Measurements from ENCODE around the gene PDSS2. TPM values are rescaled to one million over a fixed set of nuclear protein-coding genes. Genes with fewer than 3 reads are reported as not detected.
"Not testable (repeated sequence)": the region's sequence is repeated elsewhere in the genome, so short reads cannot be mapped to it uniquely, and the experiment has no call there.

Gene PDSS2
- polyA plus RNA-seq, 3 donors: 15.6 to 17.0 (median 16.4) TPM

DNA sequence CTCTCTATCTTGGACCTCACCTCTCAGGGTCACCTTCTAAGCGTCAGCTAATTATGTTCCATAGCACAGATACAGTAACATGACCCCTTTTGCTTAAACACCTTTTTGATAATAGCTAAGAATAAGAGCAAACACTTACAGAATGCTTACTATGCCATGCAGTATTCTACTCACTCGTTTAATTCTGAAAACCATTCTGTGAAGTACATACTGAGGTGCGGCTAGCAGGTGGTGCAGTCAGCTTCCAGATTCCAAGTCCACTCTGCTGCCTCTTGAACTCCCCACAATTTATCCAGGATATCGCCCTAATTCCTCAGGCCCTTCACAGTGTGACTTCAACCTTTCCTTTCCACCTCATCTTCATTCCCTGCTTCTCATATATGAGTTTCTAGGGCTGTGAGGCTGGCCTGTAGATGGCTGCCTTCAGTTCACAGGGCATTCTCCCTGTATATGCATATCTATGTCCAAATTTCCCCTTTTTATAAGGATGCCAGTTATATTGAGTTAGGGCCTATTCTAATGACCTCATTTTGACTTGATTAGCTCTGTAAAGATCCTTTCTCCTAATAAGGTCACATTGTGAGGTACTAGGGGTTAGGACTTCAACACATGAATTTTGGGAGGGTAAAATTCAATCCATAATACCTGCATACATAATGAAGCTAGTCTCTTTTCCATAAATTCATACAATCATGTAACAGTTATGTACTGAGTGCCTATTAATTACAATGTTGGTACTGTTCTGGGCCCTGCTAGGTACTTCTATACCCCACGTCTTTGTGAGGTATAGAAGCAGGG lies 130.1 kb downstream of the PDSS2 start:
- DNase-seq: no peak

DNA sequence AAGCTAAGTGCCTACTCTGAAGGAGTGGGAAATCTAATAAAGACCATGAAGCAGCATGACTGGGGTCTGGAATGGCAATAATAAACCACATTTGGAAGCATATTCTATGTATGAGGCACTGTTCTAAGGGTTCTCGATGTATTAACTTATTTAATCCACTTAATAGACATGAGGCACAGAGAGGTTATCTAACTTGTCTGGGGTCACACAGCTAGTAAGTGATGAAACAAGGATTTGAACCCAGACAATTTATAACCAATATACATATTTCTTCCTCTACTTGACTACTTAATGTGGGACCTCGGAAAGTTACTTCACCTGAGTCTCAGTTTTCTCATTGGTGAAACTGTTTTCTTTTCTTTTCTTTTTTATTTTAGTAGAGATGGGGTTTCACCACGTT lies 131.3 kb downstream of the PDSS2 start:
- no peak for DNase-seq

DNA sequence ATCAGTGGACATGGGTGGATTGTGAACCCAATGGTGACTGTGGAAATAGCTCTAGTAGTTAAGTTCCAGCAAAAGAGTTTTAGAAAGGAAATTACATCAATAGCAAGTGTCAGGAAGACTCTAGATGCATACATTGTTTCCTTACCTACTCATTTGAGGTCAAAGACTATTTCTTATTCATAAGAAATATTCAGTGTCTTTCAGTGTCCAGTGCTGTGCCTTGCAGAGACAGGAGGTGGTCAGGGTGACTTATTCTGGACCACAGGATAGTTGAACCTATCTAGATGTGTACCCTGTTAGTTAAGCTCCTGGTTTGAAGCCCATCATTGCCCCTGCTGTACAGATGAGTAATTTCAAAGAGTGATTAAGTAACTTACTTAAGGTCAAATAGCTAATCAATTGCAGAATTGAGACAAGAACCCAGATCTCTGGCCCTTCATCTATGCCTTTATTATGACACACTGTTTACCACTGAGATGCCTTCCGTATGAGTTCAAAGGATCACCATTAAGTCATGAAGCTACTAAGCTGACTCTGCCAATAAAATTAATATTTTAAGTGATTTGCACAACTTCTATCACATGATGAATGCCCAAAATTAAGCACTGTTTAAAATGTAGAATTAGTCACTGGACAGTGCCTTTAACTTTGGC lies 136.1 kb downstream of the PDSS2 start:
- DNase-seq: no peak

DNA sequence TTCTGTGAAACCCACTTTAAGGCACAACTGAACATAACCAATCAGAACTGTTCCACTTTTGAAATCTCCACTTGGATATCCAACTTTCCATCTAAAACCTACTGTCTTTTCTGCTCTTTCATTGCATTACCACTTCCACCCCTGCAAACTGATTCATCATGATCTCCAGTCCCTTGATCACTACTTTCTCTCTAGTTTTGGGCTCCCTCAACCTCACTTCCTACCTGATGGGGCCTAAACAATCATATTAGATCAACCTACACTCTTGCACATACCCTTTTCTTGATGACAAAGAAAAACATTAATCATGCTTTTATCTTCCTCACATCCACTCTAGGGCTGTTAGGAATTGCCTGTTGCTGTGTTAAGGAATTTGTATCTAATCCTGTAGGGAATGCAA lies 137.6 kb downstream of the PDSS2 start:
- DNase-seq: no peak

DNA sequence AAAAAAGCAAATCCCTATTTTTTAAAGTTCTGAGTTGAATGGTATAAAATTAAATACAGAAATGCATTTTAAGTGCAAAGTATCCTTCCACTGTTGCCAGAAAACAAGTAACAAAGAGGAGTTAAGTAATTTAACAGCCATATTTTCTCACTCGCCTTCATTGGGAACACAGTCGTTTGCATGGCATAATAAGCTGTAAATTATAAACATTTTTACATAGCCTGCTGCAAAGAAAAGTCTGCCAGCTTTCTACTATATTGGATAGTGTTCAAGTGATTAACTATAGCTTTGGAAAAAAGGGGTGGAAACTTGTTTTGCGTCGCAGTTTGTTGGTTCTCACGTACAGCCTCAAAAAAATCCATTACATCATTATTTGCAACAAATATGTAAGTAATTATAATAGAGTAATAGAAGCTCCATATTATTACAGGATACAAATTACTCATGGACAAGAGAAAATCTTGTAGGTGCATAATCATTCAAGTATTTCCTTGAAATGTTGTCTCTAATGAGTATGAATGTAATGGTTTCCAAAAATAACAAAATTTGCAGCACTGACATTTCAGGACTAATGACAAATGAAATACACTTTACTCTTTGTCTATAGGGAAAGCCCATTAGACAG lies 139.3 kb downstream of the PDSS2 start:
- no peak for DNase-seq

DNA sequence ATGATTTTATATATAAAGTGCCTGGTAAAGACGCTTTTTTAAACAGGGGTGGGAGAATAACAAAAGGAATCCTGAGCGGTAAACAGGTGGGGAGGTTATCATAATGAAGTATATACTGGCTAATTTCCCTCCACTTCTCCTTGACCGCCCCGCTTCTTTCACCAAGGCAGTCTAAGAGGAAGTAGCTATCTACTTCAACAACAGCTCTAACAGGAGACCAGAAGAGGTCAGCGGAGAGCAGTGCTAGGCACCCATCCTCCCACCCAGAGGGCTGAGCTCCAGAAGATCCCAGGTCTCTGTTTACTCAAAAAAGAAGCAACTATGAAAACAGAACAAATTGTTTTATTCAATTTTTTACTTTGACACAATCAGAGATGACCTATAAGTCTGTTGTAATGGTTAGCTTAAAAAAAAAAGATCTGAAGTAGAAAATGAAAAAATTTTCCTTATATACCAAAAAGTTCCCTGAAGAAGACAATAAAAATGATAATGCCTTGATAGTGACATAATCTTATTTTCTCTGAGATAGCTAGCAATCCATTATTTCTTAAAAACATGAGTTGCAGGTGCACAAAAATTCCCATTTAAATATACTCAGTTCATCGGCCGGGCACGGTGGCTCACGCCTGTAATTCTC lies 141.1 kb downstream of the PDSS2 start:
- DNase-seq: peak; percentile 58

DNA sequence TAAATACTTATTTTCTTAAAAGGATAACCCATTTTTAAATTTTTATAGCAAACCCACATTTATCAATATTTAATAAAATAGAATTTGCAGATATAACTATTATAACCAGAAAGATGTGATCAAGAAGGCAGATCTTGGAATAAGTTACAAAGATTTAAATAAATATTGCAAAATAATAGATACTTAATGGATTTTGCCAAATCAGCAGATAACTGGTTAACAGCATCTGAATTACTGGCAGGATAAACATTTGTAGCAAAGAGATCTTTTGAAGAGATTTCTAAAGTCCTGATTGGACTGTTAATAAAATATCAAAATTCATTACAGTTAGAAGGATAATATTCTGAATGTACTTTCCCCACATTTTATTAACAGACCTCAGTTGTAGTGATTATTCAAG lies 144.2 kb downstream of the PDSS2 start:
- DNase-seq: no peak

DNA sequence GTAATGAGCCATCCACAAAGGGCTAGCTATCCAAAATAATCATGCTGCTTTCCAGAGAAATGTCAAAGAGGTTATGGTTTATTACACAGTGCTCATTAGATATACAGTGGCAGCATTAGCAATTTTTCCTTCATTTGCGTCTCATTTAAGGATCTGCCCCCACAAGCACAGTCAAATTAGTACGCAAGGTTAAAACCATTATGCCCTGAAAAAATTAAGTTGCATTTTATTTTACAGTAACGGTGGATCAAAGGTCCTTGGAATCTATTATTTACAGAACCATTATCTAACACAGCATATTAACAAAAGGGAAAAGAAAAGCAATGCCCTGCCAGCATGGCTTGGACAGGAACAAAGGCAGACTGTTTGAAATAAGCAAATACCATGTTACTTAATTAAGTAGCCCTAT lies 144.8 kb downstream of the PDSS2 start:
- DNase-seq: no peak

DNA sequence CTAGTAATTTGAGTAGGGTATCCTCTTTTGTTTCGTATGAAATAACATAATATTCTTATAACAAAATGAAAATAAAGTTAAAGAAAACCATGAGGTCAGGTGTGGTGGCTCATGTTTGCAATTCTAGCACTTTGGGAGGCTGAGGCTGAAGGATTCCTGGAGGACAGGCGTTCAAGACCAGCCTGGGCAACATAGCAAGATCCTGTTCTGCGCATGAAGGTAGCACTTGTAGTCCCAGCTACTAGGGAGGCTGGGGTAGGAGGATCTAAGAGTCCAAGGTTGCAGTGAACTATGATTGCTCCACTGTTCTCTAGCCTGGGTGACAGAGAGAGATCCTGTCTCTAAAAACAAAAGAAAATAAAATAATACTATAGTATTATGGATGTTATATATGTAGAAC lies 145.6 kb downstream of the PDSS2 start:
- no peak for DNase-seq

DNA sequence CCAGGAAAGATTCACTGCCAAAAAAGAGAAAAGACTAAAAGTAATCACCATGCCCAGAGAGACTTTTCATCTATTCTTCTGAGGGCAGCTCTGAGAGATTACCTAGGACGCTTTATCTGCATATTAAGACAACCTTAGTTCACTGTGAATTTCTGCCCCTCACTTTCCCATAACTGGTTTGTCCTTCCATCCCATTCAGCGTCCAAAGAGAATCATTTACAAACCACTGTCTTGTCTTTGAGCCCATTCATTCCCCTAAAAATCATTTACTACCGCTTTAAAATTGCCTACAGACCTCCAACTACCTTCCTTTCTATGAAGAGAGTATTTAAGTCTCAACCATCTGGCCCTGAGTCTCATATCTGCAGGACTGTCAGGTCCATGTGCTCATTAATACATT lies 149.0 kb downstream of the PDSS2 start:
- DNase-seq: no peak

DNA sequence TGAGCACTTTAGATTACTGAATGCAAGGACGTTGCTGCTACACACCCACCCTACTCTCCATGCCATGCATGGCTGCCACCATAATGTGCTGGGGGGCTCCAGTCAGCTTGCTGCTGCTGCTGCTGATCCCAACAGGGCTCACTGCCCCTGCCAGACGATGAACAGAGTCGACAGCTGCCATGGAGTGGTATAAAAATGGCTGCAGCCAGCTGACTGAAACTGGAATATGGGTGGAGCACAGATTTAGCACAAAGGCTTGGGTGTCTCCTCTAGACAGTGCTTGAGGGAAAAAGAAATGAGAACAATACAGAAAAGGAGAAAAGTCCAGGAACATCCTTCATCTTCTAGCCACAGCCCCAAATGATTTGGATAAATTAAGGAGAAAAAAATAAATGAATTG lies 150.7 kb downstream of the PDSS2 start:
- DNase-seq: no peak

DNA sequence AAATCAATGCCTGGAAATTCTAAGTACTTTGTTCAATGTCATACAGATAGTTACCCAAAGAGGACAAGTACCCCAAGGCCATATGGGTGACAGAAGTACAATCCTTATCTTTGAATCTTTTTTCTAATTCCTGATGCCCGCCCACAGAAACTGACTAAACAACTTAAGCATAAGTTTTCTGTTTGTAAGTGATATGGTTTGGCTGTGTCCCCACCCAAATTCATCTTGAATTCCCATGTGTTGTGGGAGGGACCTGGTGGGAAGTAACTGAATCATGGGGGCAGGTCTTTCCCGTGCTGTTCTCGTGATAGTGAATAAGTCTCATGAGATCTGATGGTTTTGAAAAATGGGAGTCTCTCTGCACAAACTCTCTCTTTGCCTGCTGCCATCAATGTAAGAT lies 153.4 kb downstream of the PDSS2 start:
- not testable (repeated sequence) for DNase-seq

DNA sequence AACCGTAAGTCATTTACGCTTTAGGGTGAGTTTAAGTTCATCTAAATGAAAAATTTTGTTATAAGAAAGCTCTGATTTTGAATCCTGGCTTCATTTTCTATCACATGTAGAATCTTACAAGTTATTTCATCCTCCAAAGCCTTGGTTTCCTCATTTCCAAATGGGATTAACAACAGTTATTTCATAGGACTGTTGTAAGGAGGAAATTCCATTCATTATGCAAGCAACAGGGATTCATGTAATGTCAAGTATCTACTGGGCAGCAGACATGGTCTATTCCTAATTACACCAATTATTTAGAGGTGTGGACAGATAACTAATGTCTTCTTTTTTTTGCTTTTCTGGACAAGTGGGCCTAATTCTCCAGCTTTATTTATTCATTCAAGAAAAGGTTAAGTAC lies 154.0 kb downstream of the PDSS2 start:
- DNase-seq: no peak

DNA sequence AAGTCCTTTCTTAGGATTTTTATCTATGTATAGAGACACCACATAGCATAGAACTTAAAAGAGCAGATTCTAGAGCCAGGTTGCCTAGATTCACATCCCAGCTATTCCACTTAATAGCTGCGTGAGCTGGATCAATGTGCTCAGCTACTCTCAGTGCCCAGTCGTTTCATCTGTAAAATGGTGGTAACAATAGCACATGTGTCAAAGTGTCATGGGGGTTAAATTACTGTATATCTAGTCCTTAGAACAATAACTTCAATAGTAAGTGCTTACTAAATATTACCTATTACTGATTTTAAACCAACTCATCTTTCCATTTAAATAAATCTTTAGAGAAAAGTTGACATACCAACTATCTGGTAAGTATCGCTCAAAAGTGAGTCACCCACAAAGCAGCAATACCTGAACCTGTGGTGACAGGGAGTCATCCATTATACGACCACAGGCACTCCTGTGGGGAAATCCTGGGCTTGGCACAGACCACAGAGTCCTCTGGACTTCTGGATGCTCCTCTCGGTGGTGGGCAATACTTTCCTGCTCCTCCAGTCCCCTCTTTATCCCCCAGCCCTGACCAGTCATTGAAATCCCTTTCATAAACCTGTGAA lies 154.8 kb downstream of the PDSS2 start:
- no peak for DNase-seq

DNA sequence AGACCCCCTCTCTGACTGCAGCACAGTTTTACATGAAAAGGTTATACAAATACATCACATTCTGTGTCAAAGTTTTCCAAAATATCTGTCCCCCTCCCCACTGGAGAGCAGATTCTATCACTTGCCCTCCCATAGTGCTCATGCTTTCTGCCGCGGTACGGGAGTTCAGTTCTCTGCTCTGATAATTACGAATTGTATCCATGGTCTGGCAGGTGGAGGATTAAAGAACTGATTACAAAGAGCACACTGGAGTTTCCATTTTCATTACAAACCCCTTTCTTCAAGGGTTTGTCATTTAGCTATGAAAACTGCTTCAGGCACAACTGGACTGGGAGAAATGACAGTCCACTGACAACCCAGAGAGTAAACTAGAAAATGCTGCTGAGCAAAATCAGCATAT lies 166.0 kb downstream of the PDSS2 start:
- DNase-seq: no peak

DNA sequence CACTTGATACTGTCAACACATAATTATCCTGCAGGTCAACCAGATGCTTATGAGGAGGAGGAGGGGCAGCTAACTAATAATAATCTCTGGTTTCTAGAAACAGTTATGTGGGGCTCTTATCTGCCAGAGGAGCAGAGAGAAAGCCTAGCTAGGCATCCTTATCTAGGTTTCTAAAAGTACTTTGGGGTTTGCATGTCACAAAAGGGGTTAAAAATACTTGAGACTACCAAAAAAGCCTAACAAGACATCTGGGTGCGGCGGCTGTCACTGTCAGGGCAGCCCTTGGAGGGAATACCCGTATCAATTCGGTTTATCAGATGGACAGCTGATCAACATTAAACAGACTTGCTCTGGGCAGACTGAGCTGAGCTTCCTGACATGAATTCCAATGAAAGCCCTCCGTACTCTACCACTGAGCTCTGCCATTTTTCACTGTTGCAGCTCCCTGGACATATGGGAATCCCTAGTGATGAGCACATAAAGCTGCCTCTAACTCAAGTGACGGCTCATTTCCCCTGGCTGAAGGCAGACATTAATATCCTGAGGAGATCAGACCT lies 166.6 kb downstream of the PDSS2 start:
- DNase-seq: peak; percentile 66

DNA sequence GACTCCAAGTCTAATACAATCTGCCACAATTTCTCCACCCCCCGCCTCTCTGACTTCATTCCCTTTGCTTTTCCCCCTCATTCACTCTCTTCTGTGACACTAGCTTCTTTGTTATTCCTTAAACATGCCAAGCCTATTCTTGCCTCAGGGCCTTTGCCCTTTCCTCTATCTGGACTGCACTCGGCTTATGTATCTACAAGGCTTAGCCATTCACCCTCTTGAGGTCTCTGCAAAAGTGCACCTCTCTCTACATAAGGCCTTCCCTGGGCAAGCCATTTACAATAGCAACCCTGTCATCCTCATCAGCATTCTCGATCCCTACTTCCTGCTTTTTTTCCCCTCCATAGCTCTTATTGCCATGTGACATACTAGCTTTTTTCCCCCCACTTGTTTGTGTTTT lies 168.9 kb downstream of the PDSS2 start:
- no peak for DNase-seq

DNA sequence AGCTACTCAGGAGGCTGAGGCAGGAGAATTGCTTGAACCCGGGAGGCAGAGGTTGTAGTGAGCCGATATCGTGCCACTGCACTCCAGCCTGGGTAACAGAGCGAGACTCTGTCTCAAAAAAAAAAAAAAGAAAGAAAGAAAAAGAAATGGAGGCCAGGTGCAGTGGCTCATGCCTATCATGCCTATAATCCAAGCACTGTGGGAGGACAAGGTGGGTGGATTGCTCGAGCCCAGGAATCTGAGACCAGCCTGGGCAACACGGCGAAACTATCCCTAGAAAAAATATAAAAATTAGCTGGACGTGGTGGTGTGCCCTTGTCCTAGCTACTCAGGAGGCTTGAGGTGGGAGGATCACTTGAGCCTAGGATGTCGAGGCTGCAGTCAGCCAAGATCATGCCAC lies 170.1 kb downstream of the PDSS2 start:
- not testable (repeated sequence) for DNase-seq

DNA sequence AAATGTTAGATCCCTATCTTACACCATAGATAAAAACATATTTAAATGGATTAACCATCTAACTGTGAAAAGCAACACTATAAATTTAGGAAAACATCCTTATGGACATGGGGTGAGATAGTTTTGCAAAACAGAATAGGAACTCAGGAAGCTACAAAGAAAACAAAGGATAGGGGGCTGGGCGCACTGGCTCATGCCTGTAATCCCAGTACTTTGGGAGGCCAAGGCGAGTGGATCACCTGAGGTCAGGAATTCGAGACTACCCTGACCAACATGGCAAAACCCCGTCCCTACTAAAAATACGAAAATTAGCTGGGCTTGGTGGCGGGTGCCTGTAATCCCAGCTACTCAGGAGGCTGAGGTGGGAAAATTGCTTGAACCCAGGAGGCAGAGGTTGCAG lies 173.7 kb downstream of the PDSS2 start:
- not testable (repeated sequence) for DNase-seq

DNA sequence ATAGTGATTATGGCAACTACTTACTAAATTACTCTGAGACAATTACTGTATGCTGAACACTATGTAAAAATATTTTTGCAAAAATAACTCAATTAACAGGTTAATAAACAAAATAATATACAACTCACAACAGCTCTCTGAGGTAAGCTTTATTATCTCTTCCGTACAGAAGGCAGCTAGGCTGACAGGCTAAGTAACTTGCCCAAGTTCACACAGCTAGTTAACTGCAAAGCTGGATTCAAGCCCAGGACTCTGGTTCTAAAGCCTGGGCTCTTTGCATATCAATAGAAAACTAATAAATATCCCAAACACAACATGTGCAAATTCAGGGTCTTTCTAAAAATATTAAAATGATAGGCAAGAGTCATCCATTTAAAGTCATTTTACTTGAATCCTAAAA lies 174.6 kb downstream of the PDSS2 start:
- DNase-seq: no peak

DNA sequence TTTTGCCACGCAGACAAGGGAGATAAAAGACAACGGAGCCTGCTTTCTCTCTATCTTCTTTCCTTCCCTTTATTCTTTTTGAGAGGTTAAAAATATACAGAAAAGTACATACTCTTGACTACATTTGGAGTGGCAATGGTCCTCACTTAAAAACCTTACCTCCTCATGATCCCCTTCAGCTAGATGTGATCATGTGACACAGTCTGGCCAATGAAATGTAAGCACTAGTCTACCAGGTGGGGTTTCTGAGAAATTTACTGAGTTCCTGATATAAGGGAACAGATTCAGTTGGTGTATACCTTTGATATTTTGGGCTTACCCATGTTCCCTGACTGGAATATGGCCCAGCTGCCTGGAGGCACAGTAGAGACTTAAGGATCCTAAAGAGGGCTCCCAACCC lies 178.6 kb downstream of the PDSS2 start:
- no peak for DNase-seq

DNA sequence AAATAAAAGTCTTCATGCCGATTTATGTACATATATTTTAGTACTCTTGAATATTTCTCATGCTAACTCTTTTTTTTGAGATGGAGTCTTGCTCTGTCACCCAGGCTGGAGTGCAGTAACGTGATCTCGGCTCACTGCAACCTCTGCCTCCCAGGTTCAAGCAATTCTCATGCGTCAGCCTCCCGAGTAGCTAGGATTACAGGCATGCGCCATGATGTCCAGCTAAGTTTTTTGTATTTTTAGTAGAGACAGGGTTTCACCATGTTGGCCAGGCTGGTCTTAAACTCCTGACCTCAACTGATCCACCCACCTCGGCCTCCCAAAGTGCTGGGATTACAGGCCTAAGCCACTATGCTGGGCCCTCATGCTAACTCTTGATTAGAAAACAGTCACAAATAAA lies 179.4 kb downstream of the PDSS2 start:
- not testable (repeated sequence) for DNase-seq
